Activated CD4-positive, alpha-beta memory T cell treated with anti-CD3 and anti-CD28 coated beads for 36 hours (primary cell): ENCODE measurements around the gene DBR1. TPM values are rescaled to one million over a fixed set of nuclear protein-coding genes. Genes with fewer than 3 reads are reported as not detected.

Experiments
- CTCF ChIA-PET: fragments of 350-600 bp; sonication (Branson Sonifier 250); formaldehyde crosslinking; loops from one replicate; lab custom pipeline; 2021; ENCODE audit warnings: antibody characterized with exemption, inconsistent platforms; lab: Charles Lee
- POLR2A ChIA-PET: fragments of 350-600 bp; sonication (Branson Sonifier 250); formaldehyde crosslinking; loops from one replicate; lab custom pipeline; 2021; ENCODE audit warnings: antibody characterized with exemption; lab: Charles Lee
- DNase-seq: peaks from one replicate; pipeline ENCODE4 v3.0.0-alpha.2; 2020
- H3K27ac Mint-ChIP-seq: one replicate; pipeline ENCODE4 v1.8.0; 2021; ENCODE audit warnings: mixed read lengths
- H3K27me3 Mint-ChIP-seq: one replicate; pipeline ENCODE4 v1.8.0; 2021; ENCODE audit warnings: mixed read lengths
- H3K36me3 Mint-ChIP-seq: one replicate; pipeline ENCODE4 v1.8.0; 2021; ENCODE audit warnings: mixed read lengths
- H3K4me1 Mint-ChIP-seq: one replicate; pipeline ENCODE4 v1.8.0; 2021; ENCODE audit warnings: low read depth, mixed read lengths
- H3K4me3 Mint-ChIP-seq: one replicate; pipeline ENCODE4 v1.8.0; 2021; ENCODE audit warnings: mild to moderate bottlenecking, mixed read lengths
- H3K9me3 Mint-ChIP-seq: one replicate; pipeline ENCODE4 v1.8.0; 2021; ENCODE audit warnings: mixed read lengths
- intact Hi-C: fragments of 100-400 bp; cut with micrococcal nuclease; formaldehyde crosslinking; loops from one replicate; pipeline ENCODE4 v1.15.1; 2023
- total RNA-seq, 2 experiments: library from RNA; stranded (reverse); gene quantifications; one replicate each; pipeline ENCODE4 v1.2.3, GENCODE V29; 2021

DBR1 gene
- total RNA-seq, 2 experiments from 2014 or later, result 21.7 to 22.6 TPM

DNA sequence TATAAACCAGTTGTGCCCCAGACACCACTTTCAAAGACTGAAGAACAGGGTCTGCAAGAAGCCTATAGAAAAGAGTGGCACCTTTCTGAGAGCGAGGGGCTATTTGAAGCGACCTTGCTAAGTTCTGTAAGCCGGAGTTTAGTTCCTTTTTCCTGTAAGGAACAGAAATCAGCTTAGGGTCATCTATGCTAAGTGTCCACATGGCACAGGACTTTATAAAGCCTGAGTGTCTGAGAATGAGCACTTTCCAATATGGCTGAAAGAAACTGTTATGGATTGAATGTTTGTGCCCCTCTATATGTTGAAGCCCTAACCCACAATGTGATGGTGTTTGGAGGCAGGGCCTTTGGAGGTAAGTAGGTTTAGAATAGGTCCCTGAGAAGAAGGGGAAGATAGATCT lies 38.5 kb downstream of the DBR1 start:
- DNase-seq, result no peak
- no peak overlapping the region for H3K4me3 Mint-ChIP-seq
- H3K4me1 Mint-ChIP-seq, result no peaks in the 10 kb centered on the region
- H3K36me3 Mint-ChIP-seq, result no peaks in the 10 kb centered on the region
- intact Hi-C loops, result no loop called here
- peaks cover 8% of the 10 kb centered on the region for H3K27me3 Mint-ChIP-seq
- no peak overlapping the region for H3K27ac Mint-ChIP-seq
- POLR2A ChIA-PET, result no interaction called here
- H3K9me3 Mint-ChIP-seq, result no peaks in the 10 kb centered on the region
- CTCF ChIA-PET, result no interaction called here

DNA sequence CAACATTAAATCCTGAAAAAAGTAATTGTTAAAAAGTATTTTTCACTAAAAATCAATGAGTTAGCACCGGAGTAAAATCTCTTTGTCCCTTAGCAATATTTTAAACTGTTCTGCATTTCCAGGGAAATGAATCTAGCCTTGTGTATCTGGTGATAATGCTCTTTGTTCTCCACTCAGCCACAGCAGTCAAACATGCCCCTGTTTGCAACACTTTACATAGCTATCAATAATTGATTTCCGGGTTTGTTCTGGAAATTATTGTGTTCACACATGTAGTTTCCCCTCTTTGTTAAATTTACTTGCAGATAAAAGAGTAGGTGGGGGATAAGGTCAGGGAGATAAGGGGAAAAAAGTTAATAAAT lies 38.9 kb downstream of the DBR1 start:
- intact Hi-C loops, result no loop called here
- H3K9me3 Mint-ChIP-seq, result no peaks in the 10 kb centered on the region
- H3K36me3 Mint-ChIP-seq, result no peaks in the 10 kb centered on the region
- H3K27me3 Mint-ChIP-seq, result peaks cover 5% of the 10 kb centered on the region
- no peak for DNase-seq
- H3K4me1 Mint-ChIP-seq, result no peaks in the 10 kb centered on the region
- H3K4me3 Mint-ChIP-seq, result no peak overlapping the region
- POLR2A ChIA-PET, result no interaction called here
- CTCF ChIA-PET, result no interaction called here
- H3K27ac Mint-ChIP-seq, result no peak overlapping the region

DNA sequence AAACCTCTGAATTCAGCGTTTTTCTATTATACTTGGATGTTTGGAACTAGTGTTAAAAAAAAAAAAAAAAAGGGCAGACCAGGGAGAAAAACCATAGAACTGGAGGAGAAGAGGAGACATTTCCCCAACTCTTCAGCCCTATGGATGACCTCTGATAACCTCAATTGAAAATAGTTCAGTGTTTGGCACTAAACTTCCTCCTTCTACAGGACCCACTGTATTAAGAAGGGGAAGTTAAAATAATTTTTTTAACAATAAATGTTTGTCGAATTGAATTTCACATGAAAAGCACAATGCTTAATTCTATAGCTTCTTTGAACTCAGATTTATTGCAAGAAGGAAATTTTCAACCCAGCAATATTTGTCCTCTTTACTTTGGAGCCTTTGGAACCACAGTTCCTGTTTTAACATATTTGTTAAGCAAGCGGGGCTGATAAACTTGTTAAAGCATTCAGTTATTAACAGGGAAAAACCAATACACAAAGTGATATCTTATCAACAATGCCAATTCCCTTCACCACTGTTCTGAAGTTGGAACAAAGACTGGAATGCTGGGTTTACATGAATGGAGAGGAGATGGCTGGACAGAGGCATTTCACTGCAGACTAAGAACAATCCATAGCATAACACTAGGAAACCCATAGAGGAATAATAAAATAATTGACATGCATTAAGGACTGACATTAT lies 39.4 kb downstream of the DBR1 start:
- no peak overlapping the region for H3K27ac Mint-ChIP-seq
- CTCF ChIA-PET, result no interaction called here
- POLR2A ChIA-PET, result no interaction called here
- H3K36me3 Mint-ChIP-seq, result no peaks in the 10 kb centered on the region
- no peak overlapping the region for H3K4me3 Mint-ChIP-seq
- peaks cover 1% of the 10 kb centered on the region for H3K27me3 Mint-ChIP-seq
- DNase-seq, result no peak
- intact Hi-C loops, result no loop called here
- H3K9me3 Mint-ChIP-seq, result no peaks in the 10 kb centered on the region
- no peaks in the 10 kb centered on the region for H3K4me1 Mint-ChIP-seq

DNA sequence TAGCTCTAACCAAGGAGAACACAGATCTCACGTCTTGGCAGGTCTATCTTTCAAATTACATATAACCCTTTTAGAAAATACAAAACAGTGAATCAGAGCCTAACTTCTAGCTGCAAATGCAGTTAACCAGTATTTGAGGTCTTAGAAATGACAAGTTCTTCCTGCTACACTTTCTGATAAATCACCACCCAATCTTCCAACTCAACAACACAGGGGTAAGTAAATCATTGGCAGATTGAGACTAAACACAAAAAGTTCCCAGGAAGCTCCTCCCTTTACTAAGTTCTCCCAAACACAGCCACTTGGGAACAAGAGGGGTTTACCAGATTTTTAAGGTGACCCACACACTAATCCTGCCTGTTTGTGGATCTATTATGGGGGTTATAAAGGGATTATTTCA lies 42.5 kb downstream of the DBR1 start, which contains the start of gene A4GNT:
A4GNT (minus strand) TSS at position 152 of the 400 bp plus-strand sequence. CDS start 1,134 bp downstream, outside the sequence.
- Mint-ChIP-seq H3K36me3 (no peaks in the 10 kb centered on the region), H3K9me3 (no peaks in the 10 kb centered on the region), H3K4me1 (no peaks in the 10 kb centered on the region), H3K27me3 (peaks cover 1% of the 10 kb centered on the region), H3K27ac (no peak within 1 kb of the TSS), H3K4me3 (no peak within 1 kb of the TSS)
- ChIA-PET POLR2A (no interaction called here), CTCF (interaction anchor here (0.9 to 1.0 kb wide), 2 partner anchors 12 to 31 kb away, joined by 3 to 4 read pairs; no protein-coding TSS in a partner anchor)
- DNase-seq, result no peak
- intact Hi-C loops, result no loop called here

DNA sequence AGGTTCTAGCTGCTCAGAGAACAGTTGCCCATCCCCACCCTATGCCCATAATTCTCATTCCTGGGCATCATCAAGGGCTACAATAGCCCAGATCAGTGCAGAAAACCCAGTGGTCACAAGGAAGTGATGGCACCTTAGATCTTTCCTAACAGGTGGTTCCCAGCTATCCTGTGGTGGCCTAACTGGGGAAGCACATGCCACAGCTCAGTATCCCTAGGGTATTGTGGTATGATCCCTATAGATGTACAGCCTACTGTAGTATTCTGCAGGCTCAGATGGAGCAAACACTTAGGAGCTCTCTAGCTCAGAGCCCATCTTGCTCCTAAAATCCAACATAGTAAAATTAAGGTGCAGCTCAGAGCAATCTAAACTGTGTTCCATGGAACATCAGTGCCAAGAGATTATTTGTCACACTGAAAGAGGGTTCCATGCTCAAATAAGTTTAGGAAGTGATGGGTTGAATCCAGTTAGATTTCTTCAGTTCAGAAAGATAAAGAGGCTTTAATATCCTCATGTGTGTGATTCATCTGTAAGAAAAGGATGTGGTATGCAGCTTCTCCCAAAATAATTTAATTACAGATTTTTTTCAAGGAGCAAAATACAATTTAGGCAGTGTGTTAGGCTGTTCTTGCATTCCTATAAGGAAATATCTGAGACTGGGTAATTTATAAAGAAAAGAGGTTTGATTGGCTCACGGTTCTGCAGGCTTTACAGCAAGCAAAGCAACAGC lies 46.9 kb downstream of the DBR1 start:
- no peaks in the 10 kb centered on the region for H3K27me3 Mint-ChIP-seq
- intact Hi-C loops, result no loop called here
- no peak overlapping the region for H3K27ac Mint-ChIP-seq
- no peaks in the 10 kb centered on the region for H3K9me3 Mint-ChIP-seq
- peaks cover 2% of the 10 kb centered on the region for H3K4me1 Mint-ChIP-seq
- H3K4me3 Mint-ChIP-seq, result no peak overlapping the region
- ChIA-PET POLR2A (no interaction called here), CTCF (interaction anchor here (0.7 to 0.9 kb wide), 2 partner anchors 59 to 90 kb away, joined by 3 read pairs; no protein-coding TSS in a partner anchor)
- no peaks in the 10 kb centered on the region for H3K36me3 Mint-ChIP-seq
- DNase-seq, result no peak

DNA sequence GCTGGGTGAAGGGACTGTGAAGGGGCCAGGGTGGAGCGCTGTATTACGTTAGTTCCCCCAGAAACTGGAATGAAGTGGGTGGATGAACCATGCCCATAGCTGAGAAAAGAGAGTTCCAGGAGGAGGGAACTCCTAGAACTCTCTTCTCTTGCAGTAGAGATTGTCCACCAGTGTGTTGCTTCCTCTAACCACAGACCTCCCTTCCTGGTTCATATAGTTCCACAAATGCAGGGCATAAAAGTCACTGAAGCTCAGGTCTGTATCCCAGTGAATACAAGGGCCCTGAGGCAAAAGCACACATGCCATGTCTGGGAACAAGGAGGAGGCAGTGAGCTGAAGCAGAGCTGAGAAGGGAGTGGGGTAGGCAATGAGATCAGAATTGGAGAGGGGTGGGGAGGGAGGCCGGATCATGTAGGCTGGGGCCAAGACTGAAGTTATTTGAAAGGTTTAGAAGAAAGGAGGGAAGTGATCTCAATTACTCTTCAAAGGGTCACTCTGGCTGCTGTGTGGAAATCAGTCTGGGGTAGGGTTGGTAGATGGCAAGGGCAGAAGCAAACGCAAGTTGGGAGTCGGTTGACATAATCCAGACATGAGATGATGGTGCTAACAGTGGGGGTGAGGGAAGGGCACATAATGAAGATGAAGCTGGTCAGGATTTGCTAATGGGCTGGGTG lies 49.0 kb downstream of the DBR1 start:
- Mint-ChIP-seq H3K9me3 (no peaks in the 10 kb centered on the region), H3K4me3 (no peak overlapping the region), H3K36me3 (no peaks in the 10 kb centered on the region), H3K27me3 (no peaks in the 10 kb centered on the region), H3K27ac (no peak overlapping the region), H3K4me1 (peaks cover 2% of the 10 kb centered on the region)
- no peak for DNase-seq
- ChIA-PET POLR2A (no interaction called here), CTCF (interaction anchor here (1.2 kb wide), 1 partner anchor 292 kb away, joined by 3 read pairs; no protein-coding TSS in a partner anchor)
- intact Hi-C loops, result no loop called here

DNA sequence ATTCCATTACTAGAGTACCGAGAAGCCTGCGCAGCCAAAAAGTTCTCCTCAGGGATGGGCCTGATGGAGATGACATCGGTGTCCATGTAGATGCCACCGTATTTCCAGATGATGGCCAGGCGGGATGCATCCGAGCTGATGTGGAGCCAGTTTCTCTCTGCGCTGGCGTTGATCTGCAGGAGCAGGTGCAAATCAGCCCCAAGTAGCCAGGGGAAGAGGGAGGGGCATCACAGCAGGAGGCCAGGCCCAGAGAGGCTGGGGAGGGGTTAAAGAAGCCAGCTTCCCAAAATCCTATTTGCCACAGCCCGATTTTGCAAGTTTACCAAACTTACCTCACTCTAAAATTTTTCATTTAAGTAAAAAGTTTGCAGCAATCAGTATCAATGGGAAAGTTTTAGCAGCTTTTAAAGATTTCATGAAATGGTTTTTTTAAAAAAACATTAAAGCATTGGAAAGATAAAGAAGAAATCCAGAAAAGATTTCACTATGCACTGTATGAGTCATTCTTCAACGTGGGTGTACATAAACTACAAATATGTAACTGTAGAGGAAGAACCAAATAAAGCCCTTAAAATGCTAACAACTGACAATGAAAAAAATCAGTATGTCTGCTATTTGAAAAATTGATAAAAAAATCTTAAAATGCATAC lies 49.9 kb downstream of the DBR1 start:
- POLR2A ChIA-PET, result no interaction called here
- H3K27ac Mint-ChIP-seq, result no peak overlapping the region
- no peak overlapping the region for H3K4me3 Mint-ChIP-seq
- peaks cover 2% of the 10 kb centered on the region for H3K4me1 Mint-ChIP-seq
- CTCF ChIA-PET, result no interaction called here
- no peak for DNase-seq
- intact Hi-C loops, result no loop called here
- no peaks in the 10 kb centered on the region for H3K27me3 Mint-ChIP-seq
- no peaks in the 10 kb centered on the region for H3K9me3 Mint-ChIP-seq
- no peaks in the 10 kb centered on the region for H3K36me3 Mint-ChIP-seq

DNA sequence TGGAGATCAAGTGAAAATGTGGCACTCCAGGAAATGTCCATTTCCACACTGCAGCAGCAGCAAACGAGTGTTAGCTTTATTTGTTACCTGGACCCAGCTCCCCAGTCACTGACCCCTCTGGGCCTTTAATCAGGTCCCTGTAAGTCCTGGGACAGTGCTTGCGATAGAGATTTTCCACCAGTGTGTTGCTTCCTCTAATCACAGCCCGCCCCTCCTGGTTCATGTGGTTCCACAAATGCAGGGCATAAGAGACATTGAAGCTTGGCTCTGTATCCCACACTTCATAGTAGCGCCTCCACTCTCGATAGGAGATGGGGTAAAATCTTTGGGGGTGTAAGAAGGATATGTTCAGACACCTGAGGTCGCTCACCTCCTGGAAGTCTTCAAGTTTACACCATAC lies 50.5 kb downstream of the DBR1 start:
- DNase-seq, result no peak
- H3K27me3 Mint-ChIP-seq, result no peaks in the 10 kb centered on the region
- CTCF ChIA-PET, result no interaction called here
- peaks cover 2% of the 10 kb centered on the region for H3K4me1 Mint-ChIP-seq
- no peak overlapping the region for H3K27ac Mint-ChIP-seq
- H3K4me3 Mint-ChIP-seq, result no peak overlapping the region
- no peaks in the 10 kb centered on the region for H3K36me3 Mint-ChIP-seq
- POLR2A ChIA-PET, result no interaction called here
- no peaks in the 10 kb centered on the region for H3K9me3 Mint-ChIP-seq
- intact Hi-C loops, result no loop called here

DNA sequence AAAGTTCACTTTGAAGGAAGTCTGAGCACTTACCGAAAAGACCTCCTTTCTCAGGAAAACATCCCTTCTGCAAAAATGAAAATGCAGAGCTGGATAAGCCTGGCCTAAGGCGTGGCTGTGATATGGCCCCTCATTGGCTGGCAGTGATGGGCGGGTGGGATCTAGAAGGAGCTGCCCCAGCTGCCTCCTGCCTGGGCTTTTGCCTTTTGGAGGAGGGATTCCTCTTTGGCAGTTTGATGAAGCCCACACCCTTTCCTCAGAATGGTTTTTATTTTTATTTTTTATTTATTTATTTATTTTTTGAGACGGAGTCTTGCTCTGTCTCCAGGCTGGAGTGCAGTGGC lies 55.3 kb downstream of the DBR1 start:
- CTCF ChIA-PET, result interaction anchor here (0.8 to 6.2 kb wide), 10 partner anchors 10 to 53 kb away, joined by 3 to 127 read pairs (median 4); partner anchors contain the start of gene A4GNT
- POLR2A ChIA-PET, result no interaction called here
- Mint-ChIP-seq H3K4me1 (peaks cover 5% of the 10 kb centered on the region), H3K36me3 (no peaks in the 10 kb centered on the region), H3K9me3 (no peaks in the 10 kb centered on the region), H3K4me3 (no peak overlapping the region), H3K27me3 (peaks cover 21% of the 10 kb centered on the region), H3K27ac (no peak overlapping the region)
- no peak for DNase-seq
- intact Hi-C loops, result loop anchor here (1.0 to 5.0 kb wide), 3 partner anchors 37 to 53 kb away; no protein-coding TSS in a partner anchor

DNA sequence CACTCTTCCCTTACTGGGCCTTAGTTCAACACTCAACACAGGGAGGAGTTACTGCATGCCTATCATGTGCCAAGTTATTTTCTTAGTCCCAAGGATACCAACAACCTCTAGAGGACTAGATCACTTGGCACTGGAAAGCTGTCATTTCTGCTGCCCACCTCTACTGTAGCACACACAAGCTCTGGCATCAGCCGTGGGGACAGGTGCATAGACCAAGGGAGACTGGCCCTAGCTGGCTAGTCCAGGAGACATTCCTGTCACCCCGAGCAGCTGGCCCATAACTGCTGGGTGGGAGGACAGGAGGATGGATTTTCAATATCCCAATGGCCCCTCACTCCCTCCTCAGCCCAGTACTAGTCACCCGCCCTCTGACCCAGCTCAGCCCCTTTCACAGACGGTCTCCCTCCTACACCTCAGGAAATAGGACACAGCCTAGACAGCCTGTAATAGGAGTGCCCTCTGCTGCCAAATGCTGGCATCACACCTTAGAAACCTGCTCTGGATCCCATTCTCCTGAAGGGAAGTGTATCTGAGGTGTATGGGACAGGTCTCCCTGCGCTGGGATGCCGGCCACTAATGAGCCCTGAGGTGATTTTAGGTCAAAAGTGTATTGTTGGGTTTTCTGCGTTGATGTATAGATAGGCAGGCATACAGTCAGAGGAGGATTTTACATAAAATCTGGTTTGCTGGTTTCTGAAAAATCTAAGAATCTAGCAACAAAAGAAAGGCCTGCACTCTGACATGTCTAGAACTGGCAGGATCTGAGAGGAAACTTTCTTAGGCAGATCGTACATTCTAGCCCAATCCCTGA lies 55.9 kb downstream of the DBR1 start:
- DNase-seq, result peak; percentile 77
- peaks cover 25% of the 10 kb centered on the region for H3K27me3 Mint-ChIP-seq
- no peaks in the 10 kb centered on the region for H3K9me3 Mint-ChIP-seq
- peaks cover 5% of the 10 kb centered on the region for H3K4me1 Mint-ChIP-seq
- no peaks in the 10 kb centered on the region for H3K36me3 Mint-ChIP-seq
- H3K27ac Mint-ChIP-seq, result no peak overlapping the region
- CTCF ChIA-PET, result interaction anchor here (0.6 to 6.2 kb wide), 23 partner anchors 9 to 285 kb away, joined by 3 to 127 read pairs (median 3); no protein-coding TSS in a partner anchor
- intact Hi-C loops, result loop anchor here (1.0 to 5.0 kb wide), 3 partner anchors 37 to 53 kb away; no protein-coding TSS in a partner anchor
- POLR2A ChIA-PET, result no interaction called here
- no peak overlapping the region for H3K4me3 Mint-ChIP-seq
